PC-9 (cell line): Measurements from ENCODE around the gene BCL2L14.

Experiments
- CTCF ChIP-seq: fragments of 200-600 bp; sonication (generic); conservative IDR thresholded peaks from 2 replicates; pipeline ENCODE4 v1.6.1; 2017; ENCODE audit warnings: mixed run types, antibody characterized with exemption, mild to moderate bottlenecking, moderate library complexity
- EZH2 ChIP-seq: fragments of 200-600 bp; sonication (generic); IDR thresholded peaks from 2 replicates; pipeline ENCODE4 v1.8.0; 2017; ENCODE audit warnings: antibody characterized with exemption, low read depth

GRCh38 chr12:12081836-12082497, 11.2 kb downstream of the BCL2L14 start:
- TF ChIP-seq CTCF: no peak; the same call in 1 of the 2 replicates
- no peak for TF ChIP-seq EZH2
